Gastrocnemius medialis (tissue), 4 donors: Measurements from ENCODE around the gene EPB41.

ENCODE experiments used
- CTCF ChIP-seq, 5 experiments: fragments of 450-650 bp in 3 of 5; fragments of 200-600 bp in 2 of 5; sonication (generic) in 2 of 5; IDR thresholded peaks in 4 of 5; conservative IDR thresholded peaks in 1 of 5; 1 replicate in 4 of 5; 2 replicates in 1 of 5; pipeline ENCODE4 v1.5.1; 2016 to 2019; ENCODE audit warnings: antibody characterized with exemption in 5 of 5, mild to moderate bottlenecking in 3 of 5, moderate library complexity in 3 of 5
- POLR2A ChIP-seq, 2 donors: fragments of 450-650 bp; IDR thresholded peaks; one replicate each; pipeline ENCODE4 v1.6.1; 2017; ENCODE audit warnings: antibody characterized with exemption in 2 of 2, mild to moderate bottlenecking in 2 of 2, moderate library complexity in 2 of 2

GRCh38 chr1:29166291-29166878, 252.0 kb downstream of the EPB41 start:
- TF ChIP-seq CTCF (IDR thresholded peaks at IDR 0.05 in 4 of 5, conservative IDR thresholded peaks at IDR 0.05 in 1 of 5): no peak
- no peak for TF ChIP-seq POLR2A (IDR thresholded peaks at IDR 0.05)
